VCaP (cell line): ENCODE data around the gene MITF.

Experiments
- H3K27ac ChIP-seq: fragments of 450-650 bp; 2 replicates; pipeline ENCODE4 v1.5.1; 2017
- CTCF ChIP-seq: fragments of 450-650 bp; conservative IDR thresholded peaks from 2 replicates; pipeline ENCODE4 v1.5.1; 2017; ENCODE audit warnings: mild to moderate bottlenecking, moderate library complexity

The MITF gene

DNA sequence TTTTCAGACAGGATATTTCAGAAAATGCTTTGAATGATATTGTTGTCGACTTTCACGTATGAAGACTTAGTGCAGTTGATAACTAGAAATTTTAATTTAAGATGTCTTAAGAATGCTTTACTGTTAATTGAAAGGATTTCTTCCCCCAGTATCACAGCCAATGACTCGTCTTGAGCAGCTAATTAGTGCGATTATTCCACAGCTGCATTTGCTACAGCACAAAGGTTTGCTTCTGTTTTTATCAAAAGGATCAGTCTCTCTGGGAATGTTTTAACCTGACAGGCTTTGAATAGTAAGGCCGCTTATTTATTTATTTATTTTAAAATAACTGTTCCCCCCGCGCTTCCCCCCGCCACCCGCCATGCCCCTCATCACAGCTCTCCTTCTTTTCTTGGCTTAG lies 136.8 kb downstream of the MITF start:
- no peak overlapping the region for H3K27ac ChIP-seq
- TF ChIP-seq CTCF: no peak

- H3K27ac ChIP-seq: no peak overlapping the region
- no peak for TF ChIP-seq CTCF
These were observed 139.0 kb downstream of the MITF start for GRCh38 chr3:69878254-69878653.

DNA sequence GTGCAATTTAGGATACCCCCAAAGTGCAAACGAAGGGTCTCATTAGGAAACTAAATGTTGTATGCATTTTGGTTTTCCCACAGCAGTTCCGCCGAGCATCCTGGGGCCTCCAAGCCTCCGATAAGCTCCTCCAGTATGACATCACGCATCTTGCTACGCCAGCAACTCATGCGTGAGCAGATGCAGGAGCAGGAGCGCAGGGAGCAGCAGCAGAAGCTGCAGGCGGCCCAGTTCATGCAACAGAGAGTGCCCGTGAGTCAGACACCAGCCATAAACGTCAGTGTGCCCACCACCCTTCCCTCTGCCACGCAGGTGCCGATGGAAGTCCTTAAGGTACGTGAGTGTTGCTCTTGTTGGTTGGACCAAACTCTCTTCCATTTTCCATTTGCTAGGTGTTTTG lies 139.8 kb downstream of the MITF start:
- no peak overlapping the region for H3K27ac ChIP-seq
- no peak for TF ChIP-seq CTCF

GRCh38 chr3:69880069-69880640 lies 140.9 kb downstream of the MITF start:
- H3K27ac ChIP-seq: no peak overlapping the region
- no peak for TF ChIP-seq CTCF

DNA sequence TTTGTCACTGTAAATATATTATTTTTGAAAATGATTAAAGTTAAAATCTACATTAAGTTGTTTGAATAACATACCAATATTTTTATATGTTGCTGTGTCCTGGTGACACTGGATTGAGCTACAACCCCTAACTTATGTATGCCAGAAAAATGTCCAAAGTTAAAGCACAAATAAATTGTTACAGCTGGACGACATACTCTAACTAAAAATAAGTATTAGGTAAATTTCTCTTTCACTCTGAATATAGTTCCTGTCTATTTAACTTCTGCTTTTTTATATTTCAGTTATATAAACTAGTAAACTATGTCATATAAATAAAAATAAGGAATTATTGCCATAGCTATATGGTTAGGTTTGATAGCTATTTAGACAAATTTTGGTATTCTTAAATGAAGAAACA lies 141.8 kb downstream of the MITF start:
- TF ChIP-seq CTCF: no peak

GRCh38 chr3:69881756-69882428 lies 142.6 kb downstream of the MITF start:
- no peak overlapping the region for H3K27ac ChIP-seq
- TF ChIP-seq CTCF: no peak

More for the DNA sequence above, 141.8 kb downstream of the MITF start:
- H3K27ac ChIP-seq: no peak overlapping the region

GRCh38 chr3:69882560-69882959 lies 143.3 kb downstream of the MITF start:
- TF ChIP-seq CTCF: no peak
- H3K27ac ChIP-seq: no peak overlapping the region
